K562 (cell line): ENCODE data around the gene OCA2. TPM values are rescaled to one million over a fixed set of nuclear protein-coding genes. Genes with fewer than 3 reads are reported as not detected.
A peak's percentile ranks its signal among the peaks of the same experiment; 100 is the strongest.
"Not testable (repeated sequence)": the region's sequence is repeated elsewhere in the genome, so short reads cannot be mapped to it uniquely, and the experiment has no call there.

Experiments
- ETV6 ChIP-seq, 3 experiments: fragments of 150-350 bp in 1 of 3; sonication (generic) in 1 of 3; formaldehyde crosslinking in 1 of 3; IDR thresholded peaks; 2 replicates each; pipeline versions ENCODE4 v1.6.1 to v1.8.0; 2014 to 2022; ENCODE audit warnings: borderline replicate concordance in 2 of 3, low read depth in 2 of 3, antibody characterized with exemption in 1 of 3, low read length in 1 of 3, mild to moderate bottlenecking in 1 of 3, missing genetic modification reagents in 1 of 3
- FOXP1 ChIP-seq: sonication (generic); formaldehyde crosslinking; IDR thresholded peaks from 2 replicates; pipeline ENCODE4 v1.8.0; 2022; ENCODE audit warnings: mild to moderate bottlenecking, missing genetic modification reagents
- TEAD4 ChIP-seq, 2 experiments: sonication (generic) in 1 of 2; formaldehyde crosslinking in 1 of 2; IDR thresholded peaks; 2 replicates each; pipeline versions ENCODE4 v1.6.1 to v1.8.0; 2012 to 2022; ENCODE audit warnings: borderline replicate concordance in 1 of 2, inconsistent platforms in 1 of 2, low read length in 1 of 2, mild to moderate bottlenecking in 1 of 2, missing genetic modification reagents in 1 of 2
- polyA plus RNA-seq, 8 experiments: library from polyadenylated mRNA; depleted of rRNA in 4 of 8; stranded (reverse) in 5 of 8; unstranded in 3 of 8; fragments of >200 nt; fragmentation: Nextera tagmentation in 2 of 8; fragmentation: Illumina TruSeq in 1 of 8; extraction: Ambion mirVana in 2 of 8; extraction: Trizol in 1 of 8; gene quantifications; 2 replicates each; pipeline versions ENCODE4 v1.2.1 to v1.2.3, GENCODE V29; 2011 to 2014; ENCODE audit warnings: inconsistent platforms in 1 of 8, missing spikeins in 1 of 8
- total RNA-seq, 7 experiments: library from RNA; depleted of rRNA in 6 of 7; stranded (reverse); fragments of >200 nt in 6 of 7; fragmentation: Illumina TruSeq in 2 of 7; extraction: Trizol in 2 of 7; gene quantifications; 2 replicates each; pipeline versions ENCODE4 v1.2.1 to v1.2.3, GENCODE V29; 2011 to 2021; ENCODE audit warnings: low replicate concordance in 1 of 7
- TF ChIP-seq, protein P1 (sequence below): sonication (generic); formaldehyde crosslinking; IDR thresholded peaks from 2 replicates; pipeline ENCODE4 v1.8.0; 2022; ENCODE audit warnings: missing genetic modification reagents, mild to moderate bottlenecking, borderline replicate concordance
- TF ChIP-seq, protein P2 (sequence below): sonication (generic); formaldehyde crosslinking; IDR thresholded peaks from 2 replicates; pipeline ENCODE4 v1.8.0; 2022; ENCODE audit warnings: mild to moderate bottlenecking, low read depth, missing genetic modification reagents

Gene OCA2
- total and polyA plus RNA-seq, 9 of the 15 experiments (the other 6 are each of a cell fraction or from before 2014, with no cell fraction given): 0.07 to 0.59 (median 0.17) TPM; not detected in 1

GRCh38 chr15:27848936-27849335 lies 250.2 kb downstream of the OCA2 start (continued):
- TF ChIP-seq, protein P1, sequence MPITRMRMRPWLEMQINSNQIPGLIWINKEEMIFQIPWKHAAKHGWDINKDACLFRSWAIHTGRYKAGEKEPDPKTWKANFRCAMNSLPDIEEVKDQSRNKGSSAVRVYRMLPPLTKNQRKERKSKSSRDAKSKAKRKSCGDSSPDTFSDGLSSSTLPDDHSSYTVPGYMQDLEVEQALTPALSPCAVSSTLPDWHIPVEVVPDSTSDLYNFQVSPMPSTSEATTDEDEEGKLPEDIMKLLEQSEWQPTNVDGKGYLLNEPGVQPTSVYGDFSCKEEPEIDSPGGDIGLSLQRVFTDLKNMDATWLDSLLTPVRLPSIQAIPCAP (CRISPR knock-in tag): peak; percentile 48; the same call in 1 of the 2 replicates
- TF ChIP-seq, protein P2, sequence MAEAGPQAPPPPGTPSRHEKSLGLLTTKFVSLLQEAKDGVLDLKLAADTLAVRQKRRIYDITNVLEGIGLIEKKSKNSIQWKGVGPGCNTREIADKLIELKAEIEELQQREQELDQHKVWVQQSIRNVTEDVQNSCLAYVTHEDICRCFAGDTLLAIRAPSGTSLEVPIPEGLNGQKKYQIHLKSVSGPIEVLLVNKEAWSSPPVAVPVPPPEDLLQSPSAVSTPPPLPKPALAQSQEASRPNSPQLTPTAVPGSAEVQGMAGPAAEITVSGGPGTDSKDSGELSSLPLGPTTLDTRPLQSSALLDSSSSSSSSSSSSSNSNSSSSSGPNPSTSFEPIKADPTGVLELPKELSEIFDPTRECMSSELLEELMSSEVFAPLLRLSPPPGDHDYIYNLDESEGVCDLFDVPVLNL (CRISPR knock-in tag): peak; percentile 76; the same call in 1 of the 2 replicates
- peak; percentile 84; the same call in 1 of the 2 replicates for TF ChIP-seq FOXP1 (CRISPR knock-in tag)
- not testable (repeated sequence) for TF ChIP-seq TEAD4 (IDR thresholded peaks at IDR 0.05; ENCODE audit: low read length); ETV6 (IDR thresholded peaks at IDR 0.05; ENCODE audit: borderline replicate concordance in 1 of 2, low read depth in 2 of 2, low read length in 1 of 2)
- peak; percentile 92 for TF ChIP-seq TEAD4 (CRISPR knock-in tag; IDR thresholded peaks at IDR 0.05; ENCODE audit: borderline replicate concordance)
- peak; percentile 90; the same call in 1 of the 2 replicates for TF ChIP-seq ETV6 (CRISPR knock-in tag; IDR thresholded peaks at IDR 0.05; ENCODE audit: borderline replicate concordance)
